GM19351 (cell line): ENCODE data around the gene TP53BP2.

Experiments used
- ATAC-seq: cut with Tn5 transposase; IDR thresholded peaks from one replicate; pipeline ENCODE4 v1.9.1; 2021; ENCODE audit warnings: mild to moderate bottlenecking, moderate library complexity; ENCODE audit not compliant: unreplicated experiment

The TP53BP2 gene

DNA sequence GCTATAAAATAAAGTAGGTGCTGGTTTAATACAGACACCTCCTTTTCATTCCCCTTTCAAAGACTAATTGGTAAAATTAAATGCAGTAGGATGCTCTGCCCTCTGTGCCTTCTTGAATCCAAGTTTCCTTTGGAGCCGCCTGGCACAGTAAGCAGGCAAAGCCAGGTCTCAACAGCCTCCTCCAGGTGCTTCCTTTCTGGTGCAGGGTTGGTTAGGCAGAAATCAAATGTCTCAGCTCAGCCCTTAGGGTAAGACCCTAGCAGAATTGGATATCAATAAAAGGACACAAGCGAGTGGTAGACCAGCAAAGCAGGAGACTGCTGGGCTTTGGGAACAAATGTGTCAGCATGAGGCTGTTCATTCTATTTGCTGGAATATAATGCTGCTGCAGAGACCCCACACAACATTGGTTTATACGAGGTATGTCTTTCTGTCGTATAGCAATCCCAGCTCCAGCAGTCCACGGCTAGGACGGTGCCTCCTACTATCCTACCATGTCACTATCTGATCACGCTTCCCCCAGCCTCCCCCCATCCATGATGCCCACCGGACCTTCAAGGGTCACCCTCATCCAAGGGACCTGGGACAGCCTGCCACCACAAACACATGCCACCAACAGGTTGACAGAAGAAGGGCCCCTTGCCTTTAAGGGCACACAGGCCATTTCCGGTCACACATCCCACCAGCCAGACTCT, 75.0 kb downstream of the TP53BP2 start:
- no peak for ATAC-seq

DNA sequence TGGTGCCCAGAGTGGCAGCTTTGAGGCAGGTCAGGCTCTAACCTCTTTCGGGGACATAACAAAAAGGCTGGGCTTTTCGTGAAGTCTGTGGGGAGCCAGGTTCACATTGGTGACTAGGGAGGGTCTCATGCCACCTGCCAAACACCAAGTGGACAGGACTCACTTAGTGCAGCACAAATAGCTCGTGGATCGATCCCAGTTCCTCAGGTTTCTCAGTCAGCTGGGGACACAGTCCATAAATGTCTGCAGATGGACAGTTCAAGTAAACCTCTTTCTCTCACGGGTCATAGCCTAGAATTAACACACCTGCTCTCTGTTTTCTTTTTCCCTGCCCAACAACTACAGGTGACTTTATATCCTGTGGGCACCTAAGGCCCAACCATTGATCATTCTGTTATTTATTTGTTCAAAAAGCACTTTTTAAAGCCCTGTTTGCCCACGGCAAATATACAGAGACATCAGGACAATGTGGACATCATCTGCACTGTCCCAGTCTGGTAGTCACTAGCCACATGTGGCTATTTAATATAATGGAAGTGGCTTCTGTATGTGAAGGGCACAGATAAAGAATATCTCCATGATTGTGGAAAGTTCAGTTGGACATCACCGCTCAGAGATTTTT, 79.9 kb downstream of the TP53BP2 start:
- no peak for ATAC-seq

DNA sequence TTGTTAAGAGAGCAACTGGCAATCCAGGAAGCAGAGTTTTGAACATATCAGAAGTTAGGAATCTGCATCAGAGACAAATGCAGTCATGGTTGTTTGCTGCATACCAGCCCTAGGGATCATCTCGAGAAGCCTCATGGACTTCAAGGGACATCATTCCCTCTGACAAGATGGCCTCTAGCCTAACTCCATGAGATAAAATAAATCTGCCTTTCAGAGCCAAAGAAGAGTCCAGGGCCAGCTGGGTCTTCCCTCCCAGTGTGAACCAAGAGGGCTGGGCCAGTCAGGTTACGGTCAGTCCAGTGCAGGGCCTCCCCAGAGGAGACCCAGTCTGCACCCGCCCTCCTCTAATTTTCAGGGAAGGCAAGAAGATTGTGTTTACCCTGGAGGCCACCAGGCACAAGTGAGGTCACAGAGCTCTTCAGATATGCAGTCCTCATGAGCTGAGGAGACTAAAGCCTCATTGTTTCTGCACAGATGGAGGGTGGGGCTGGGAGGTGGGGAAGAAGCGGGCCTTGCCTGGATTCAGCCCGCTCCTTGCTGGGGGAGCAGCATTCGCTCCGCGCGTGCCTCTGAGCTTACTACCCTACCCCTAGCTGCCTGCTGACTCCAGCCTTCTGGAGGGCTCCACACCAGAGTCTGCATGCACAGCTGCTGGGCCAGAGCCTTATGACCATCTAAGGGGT, 80.6 kb downstream of the TP53BP2 start:
- no peak for ATAC-seq

DNA sequence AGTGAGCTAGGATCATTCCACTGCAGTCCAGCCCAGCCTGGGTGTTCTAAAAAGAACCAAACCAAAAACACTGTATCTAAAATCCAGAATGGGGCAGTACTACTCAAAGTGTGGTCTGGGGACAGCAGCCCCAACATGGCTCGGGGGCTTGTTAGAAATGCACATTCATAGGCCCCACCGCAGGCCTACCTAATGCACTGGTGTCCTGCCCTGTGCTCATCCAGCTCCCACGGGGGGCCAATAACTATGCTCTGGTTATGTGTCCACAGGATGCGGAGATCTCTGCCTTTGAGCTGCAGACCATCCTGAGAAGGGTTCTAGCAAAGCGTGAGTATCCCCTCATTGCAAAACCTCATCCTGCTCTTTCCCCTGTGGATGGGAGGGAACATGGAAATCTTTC, 81.9 kb downstream of the TP53BP2 start:
- ATAC-seq, result no peak

DNA sequence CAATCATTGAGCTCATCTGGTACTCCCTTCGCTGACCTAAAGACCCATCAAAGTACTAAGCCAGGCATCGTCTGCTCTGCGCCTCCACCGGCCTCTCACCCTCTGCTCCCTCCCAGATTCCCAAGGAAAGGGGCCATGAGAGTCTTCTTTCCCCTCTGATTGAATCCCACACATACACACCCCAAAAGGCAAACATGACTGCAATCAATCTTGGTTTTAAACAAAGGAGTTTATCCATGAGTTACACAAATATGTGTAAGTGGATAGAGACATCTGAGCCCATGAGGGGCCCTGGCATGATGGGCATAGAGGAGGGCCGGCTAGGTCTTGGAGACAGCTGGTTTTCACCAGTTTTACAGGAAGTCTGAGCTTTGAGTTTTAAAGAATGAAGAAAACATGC, 82.5 kb downstream of the TP53BP2 start:
- no peak for ATAC-seq

DNA sequence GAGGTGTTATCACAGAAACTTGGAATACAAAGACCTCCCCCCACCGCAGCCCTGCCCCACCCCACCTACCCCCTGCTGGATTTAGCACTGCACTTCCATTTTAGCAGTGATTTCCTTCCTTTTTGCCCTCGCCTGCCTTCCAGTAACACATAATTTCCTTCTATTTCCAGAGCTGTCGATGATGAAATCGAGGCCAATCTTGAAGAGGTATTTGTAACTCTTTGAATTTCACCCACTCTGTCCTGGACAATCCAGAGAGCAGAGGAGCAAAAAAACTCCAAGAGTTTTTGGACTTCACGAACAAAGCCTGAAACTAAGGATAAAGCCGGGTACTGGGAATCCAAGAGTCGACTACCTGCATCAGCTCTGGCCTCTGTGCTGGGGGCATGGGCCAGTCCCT, 84.3 kb downstream of the TP53BP2 start:
- ATAC-seq, result no peak

DNA sequence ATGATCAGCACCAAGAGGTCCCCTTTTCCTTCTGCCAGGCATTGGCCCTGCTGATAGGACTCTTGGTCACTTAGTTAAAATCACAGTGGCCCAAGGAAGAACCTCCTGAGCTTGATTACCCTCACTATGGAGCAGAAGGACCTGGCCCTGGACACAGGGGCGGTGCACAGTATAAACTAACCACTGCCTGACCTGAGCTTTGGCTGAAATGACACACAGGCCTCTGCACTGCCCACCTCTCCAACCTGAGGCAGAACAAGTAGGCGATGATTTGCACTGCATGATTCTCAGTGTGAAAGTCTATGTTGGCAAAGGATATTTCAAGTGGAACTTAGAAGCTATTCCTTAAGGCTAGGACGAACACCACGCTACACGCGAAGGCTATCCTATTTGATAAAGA, 84.9 kb downstream of the TP53BP2 start:
- ATAC-seq, result no peak

DNA sequence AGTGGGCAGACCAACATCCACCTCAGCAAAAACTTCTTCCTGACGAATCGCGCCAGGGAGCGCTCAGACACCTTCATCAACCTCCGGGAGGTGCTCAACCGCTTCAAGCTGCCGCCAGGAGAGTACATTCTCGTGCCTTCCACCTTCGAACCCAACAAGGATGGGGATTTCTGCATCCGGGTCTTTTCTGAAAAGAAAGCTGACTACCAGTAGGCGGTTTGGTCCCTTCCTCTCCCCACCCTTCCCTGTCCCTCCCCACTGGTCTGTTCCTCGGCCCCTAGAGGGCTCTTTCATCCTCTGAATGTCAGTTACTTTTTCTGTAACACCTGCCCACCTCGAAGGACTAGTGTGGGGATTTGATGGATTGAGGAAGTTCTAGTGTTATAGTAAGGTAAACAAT, 86.5 kb downstream of the TP53BP2 start:
- no peak for ATAC-seq

DNA sequence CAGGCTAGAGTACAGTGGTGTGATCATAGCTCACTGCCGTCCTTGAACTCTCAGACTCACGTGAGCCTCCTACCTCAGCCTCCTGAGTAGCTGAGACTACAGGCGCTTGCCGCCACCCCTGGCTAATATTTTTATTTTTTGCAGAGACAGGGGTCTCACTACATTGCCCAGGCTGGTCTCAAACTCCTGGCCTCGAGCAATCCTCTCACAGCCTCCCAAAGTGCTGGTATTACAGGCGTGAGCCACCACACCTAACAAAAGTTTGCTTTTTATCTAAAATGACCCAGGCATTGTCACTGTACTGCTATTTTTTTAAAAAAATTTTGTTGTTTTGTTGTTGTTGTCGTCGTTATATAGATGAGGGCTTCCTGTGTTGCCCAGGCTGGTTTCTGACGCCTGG, 87.0 kb downstream of the TP53BP2 start:
- ATAC-seq, result no peak

DNA sequence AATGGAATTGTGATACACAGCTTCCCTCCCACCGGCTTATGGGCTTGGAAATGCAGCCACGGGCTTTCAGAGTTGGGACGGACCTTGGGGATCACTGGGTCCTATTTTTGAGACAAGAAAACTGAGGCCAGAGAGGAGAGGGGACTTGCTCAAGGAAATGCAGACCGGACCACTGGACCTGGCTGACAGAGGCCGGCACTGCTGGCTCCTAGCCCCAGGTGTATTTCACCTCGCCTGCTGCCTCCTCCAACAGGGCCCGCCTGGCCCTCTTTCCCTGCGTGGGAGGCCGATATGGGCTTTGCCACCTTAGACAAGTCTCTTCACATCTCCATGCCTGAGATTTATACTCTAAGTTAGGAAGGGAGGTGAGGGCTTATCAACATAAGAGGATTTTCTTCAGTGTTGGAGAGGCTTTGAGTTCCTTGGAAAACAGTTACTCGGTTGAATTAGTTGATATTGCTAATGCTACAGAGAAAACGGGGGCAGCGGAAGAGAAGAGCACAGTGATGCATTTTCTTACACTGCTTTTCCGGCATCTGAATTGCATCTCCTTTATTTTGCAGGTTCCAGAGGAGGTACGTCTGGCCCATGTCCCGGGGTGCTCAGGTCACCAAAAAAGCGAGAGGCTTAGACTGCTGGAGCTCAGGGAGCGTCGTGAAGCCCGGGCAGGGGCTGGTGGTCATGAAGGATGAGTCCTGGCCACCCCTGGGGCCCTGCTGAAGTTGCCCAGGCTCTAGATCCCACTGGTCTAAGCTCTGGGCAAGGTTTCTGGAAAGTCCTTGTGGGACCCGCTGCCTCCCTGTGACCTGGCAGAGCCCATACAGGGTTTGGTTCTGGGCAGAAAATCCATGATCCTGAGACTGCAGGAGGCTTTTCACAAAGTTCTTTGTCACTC, 88.7 kb downstream of the TP53BP2 start:
- no peak for ATAC-seq

DNA sequence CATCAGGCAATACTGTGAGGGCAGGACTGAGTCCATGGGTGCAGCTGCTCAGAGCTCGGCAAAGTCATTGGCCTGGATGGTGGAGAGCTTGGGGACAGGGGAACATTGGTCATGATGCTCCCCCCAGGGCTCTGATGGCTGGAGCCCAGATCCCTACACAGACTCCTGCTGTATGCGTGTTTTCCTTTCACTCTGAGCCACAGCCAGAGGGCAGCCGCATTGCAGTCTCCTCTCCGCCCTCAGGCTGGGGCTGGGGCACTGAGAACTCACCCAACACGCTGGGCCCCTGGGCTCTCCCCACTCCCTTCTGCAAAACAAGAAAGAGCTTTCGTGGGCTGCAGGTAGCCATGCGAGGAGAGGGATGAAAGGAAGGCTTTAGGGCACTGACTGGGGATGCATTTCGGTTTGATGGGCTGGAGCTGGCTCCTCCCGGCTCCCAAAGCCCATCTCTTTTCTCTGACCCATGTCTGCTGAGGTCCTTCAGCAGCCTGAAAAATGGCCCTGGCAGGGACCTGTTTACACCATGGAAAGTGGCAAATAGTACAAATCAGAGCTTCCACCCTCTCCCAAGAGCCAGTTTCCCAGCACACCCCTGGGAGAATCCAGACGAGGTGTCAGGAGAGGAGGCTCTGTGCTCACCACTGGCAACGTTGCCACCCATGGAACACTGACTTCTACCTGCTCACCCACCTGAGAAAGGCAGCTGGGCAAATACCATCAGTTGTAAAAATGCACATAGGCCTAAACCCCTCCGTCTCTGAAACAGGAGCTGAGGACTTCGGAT, 89.6 kb downstream of the TP53BP2 start:
- ATAC-seq, result no peak

DNA sequence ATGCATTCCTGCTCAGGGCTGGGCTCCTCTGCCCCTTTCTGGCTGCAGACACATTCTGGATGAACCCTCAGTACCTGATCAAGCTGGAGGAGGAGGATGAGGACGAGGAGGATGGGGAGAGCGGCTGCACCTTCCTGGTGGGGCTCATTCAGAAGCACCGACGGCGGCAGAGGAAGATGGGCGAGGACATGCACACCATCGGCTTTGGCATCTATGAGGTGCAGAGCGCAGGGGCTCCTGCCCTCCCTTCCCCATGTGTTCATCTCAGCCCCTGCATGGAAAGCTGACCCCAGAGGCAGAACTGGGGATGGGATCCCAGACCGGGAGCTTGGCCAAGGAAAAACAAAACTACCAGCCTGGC, 90.3 kb downstream of the TP53BP2 start:
- ATAC-seq, result no peak

DNA sequence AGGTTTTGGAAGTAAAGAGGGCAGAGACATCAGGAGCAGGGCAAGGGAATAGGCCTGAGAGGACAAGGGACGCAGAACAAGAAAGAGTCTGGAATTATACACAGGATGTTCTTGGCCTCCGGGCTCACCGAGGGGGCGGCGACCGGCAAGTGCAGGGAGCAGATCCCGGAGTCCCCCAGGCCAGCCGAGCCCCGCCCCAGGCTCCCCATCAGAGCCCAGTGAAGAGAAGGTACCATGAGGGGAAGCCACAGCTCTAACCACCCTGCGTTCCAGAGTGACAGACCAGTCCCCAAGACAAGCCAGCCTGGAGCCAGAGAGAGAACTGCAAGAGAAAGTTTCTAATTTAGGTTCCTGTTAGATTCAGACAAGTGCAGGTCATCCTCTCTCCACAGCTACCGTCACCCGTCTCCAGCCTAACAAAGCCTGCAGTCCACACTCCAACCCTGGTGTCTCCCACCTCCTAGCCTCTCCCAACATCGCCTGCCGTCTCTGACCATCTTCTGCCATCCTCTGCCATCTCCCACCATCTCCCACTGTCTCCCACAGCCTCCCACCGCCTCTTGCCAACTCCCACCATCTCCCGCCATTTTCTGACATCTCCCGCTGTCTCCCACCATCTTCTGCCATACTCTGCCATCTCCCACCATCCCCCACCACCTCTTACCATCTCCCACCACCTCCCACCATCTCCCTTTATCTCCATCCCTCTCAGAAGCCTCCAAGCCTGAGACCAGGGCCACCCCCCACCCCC, 90.9 kb downstream of the TP53BP2 start:
- no peak for ATAC-seq

DNA sequence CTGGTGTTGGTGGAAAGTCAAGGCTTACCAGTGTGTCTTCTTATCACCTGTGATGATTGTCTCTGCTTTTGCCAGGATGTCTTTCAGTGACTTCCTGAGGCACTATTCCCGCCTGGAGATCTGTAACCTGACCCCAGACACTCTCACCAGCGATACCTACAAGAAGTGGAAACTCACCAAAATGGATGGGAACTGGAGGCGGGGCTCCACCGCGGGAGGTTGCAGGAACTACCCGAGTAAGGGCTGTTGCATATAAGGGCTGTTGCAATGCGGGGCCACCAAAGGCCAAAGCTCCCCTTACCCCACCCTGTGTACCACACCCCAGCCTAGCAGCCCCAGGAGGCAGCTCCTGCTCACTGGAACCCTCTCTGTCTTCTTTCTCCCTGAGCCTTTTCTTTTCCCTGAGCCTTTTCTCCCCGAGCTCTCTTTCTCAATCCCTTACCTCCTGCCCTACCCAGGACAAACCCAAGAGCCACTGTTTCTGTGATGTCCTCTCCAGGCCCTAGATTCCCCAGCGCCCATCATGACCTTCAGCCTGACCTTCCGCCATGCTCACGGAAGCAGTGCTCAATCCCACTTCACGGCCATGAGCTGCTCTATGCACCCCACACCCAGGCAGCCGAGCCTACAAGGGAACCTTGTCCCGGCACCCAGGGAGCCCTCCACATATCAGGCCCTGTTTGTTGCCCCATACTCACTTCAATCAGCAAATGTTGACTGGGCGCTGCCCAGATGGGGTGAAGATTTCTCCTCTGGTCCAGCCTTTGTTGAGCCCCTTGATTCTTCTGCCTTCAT, 92.8 kb downstream of the TP53BP2 start:
- ATAC-seq, result no peak

DNA sequence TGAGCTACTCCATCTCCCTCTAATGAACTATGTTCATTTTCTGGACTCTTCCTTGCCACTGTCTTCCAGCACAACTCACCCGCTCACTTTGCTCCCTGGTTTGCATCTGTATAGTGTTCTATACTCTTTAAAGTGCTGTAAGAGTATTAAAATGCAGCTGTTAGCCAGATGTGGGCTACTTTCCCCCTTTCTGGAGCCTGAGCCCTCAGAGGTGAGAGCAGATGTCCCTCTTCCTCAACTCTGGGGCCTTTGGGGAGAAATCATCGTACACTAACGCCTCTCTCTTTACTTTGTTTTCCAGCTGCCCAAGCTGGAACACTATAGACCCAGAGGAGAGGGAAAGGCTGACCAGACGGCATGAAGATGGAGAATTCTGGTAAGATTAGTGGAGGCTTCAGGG, 94.1 kb downstream of the TP53BP2 start:
- no peak for ATAC-seq

DNA sequence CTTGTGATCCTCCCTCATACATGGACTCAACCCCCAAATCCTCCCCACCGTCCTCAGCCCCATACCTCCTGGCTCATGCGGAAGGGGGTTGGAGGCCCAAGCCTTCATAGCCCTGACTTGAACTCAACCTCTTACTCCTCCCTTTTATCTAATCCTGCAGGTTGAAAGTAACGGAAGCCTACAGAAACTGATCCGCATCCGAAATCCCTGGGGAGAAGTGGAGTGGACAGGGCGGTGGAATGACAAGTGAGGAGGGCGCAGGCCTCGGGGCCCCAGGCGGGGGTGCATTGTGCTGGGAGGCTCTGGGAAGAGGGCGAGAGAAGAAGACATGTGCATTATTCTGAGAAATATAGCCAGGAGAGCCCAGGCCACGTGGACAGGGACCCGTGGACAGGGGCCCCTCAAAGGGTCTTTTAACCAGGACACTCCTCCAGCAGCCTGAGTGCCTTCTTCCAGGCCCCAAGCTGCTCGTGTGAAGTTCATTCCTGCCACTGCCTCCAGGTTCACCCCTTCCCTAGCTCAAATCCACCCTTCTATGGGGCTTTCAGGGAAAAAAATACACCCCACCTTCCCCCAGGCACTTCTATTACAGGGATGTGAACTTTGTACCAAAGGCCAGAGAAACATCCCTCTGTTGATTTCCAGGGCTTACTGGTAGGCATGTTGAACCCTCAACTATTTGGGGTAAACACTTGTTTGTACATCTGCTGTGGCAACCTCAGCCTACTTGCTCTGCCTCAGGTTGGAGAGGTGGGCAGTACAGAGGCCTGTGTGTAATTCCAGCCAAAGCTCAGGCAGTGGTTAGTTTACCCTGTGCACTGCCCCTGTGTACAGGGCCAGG, 94.8 kb downstream of the TP53BP2 start:
- ATAC-seq, result no peak

DNA sequence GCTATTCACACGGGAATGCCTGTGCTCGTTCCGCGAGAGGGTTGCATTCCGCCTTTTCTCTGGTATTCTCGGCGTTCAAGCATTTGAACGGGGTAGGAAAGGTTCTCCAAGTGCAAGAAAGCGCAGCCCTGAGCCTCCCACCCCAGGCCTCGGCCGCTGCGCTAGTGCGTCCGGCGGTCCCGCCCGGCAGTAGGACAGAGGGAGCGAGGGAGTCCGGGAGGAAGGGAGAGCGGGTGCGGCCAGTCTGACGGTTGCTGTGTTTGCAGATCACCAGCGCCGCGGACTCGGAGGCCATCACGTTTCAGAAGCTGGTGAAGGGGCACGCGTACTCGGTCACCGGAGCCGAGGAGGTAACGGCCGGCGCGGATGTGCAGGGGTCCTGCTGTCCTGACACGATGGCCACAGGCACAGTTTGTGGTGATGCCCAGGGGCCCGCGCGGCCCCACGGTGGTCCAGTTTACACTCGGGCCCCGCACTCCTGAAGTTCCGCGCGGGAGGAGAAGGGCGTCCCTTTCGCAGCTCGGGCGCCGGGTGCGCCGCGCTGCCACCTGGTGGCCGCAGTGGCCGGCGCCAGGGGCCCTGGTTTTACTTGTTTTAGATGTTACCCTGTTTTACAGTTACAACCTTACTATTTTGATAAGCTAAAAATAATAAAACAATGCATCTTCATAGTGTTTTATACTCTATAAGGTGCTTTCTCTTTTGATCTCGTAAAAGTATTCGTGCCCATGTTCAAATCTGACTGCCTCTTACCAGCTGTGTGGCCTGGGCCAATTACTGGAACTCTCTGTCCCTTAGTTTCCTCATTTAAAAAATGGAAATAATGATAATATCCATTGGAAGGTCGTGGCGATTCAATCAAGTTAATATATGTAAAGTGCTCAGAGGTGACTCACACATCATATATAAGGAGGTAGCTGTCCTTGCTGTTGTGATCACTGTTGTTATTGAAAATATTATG, 96.7 kb downstream of the TP53BP2 start:
- peak; percentile 76 for ATAC-seq
